Esophagus muscularis mucosa (tissue), 4 donors: ENCODE measurements around the gene MTCL1. TPM values are rescaled to one million over a fixed set of nuclear protein-coding genes. Genes with fewer than 3 reads are reported as not detected.

Experiments used
- DNase-seq: peaks from one replicate; pipeline ENCODE4 v3.0.0-alpha.2; 2017; ENCODE audit errors: extremely low spot score
- H3K27ac ChIP-seq, 4 donors: fragments of 200-600 bp; sonication (generic); replicated peaks in 1 of 4; 1 replicate in 3 of 4; 2 replicates in 1 of 4; pipeline ENCODE4 v1.5.1; 2016 to 2019; ENCODE audit warnings: mild to moderate bottlenecking in 1 of 4
- H3K27me3 ChIP-seq, 4 donors: fragments of 200-600 bp; sonication (generic); one replicate each; pipeline versions ENCODE4 v1.5.1 to v1.6.0; 2016 to 2019
- H3K36me3 ChIP-seq, 4 donors: fragments of 200-600 bp; sonication (generic); one replicate each; pipeline ENCODE4 v1.5.1; 2016 to 2019
- H3K4me1 ChIP-seq, 4 donors: fragments of 200-600 bp; sonication (generic); one replicate each; pipeline ENCODE4 v1.5.1; 2016 to 2019
- H3K4me3 ChIP-seq, 4 donors: fragments of 200-600 bp; sonication (generic); 1 replicate in 2 of 4; 2 replicates in 2 of 4; pipeline ENCODE4 v1.5.1; 2016 to 2019; ENCODE audit warnings: mild to moderate bottlenecking in 4 of 4, moderate library complexity in 1 of 4
- H3K9me3 ChIP-seq, 4 donors: fragments of 200-600 bp; sonication (generic); 1 replicate in 3 of 4; 2 replicates in 1 of 4; pipeline ENCODE4 v1.5.1; 2016 to 2019
- CTCF ChIP-seq, 3 experiments: fragments of 200-600 bp in 2 of 3; fragments of 450-650 bp in 1 of 3; sonication (generic) in 2 of 3; IDR thresholded peaks; one replicate each; pipeline ENCODE4 v1.5.1; 2017 to 2019; ENCODE audit warnings: antibody characterized with exemption in 3 of 3, mild to moderate bottlenecking in 2 of 3, moderate library complexity in 1 of 3
- EP300 ChIP-seq: sonication (generic); formaldehyde crosslinking; IDR thresholded peaks from one replicate; pipeline ENCODE4 v1.6.1; 2017; ENCODE audit warnings: antibody characterized with exemption
- POLR2A ChIP-seq: fragments of 450-650 bp; IDR thresholded peaks from one replicate; pipeline ENCODE4 v1.6.1; 2017; ENCODE audit warnings: antibody characterized with exemption, moderate library complexity, mild to moderate bottlenecking, low read depth
- POLR2AphosphoS5 ChIP-seq, 2 donors: sonication (generic); formaldehyde crosslinking; IDR thresholded peaks; one replicate each; pipeline ENCODE4 v1.6.1; 2017; ENCODE audit warnings: antibody characterized with exemption in 2 of 2
- WGBS: methylation state at CpG from one replicate; pipeline ENCODE4 v1.1.5; 2018; 5-methylcytosine and 5-hydroxymethylcytosine counted together
- intact Hi-C: fragments of 100-400 bp; cut with DNase I; formaldehyde crosslinking; loops from one replicate; pipeline ENCODE4 v1.15.1; 2023
- total RNA-seq, 4 donors: library from RNA; depleted of rRNA; stranded (reverse); fragments of >200 nt; gene quantifications; one replicate each; pipeline versions ENCODE4 v1.1.0 to v1.2.1, GENCODE V29; 2016

Gene MTCL1
- total RNA-seq, 4 donors from 2014 or later = 32.3 to 48.0 (median 38.6) TPM

- Histone ChIP-seq H3K27me3 (no peaks in the 10 kb centered on the region), H3K36me3 (peaks cover 0 to 15% (median 7%) of the 10 kb centered on the region in 4 donors), H3K4me1 (peaks cover 0 to 58% (median 47%) of the 10 kb centered on the region in 4 donors), H3K4me3 (no peak overlapping the region), H3K27ac (peak overlapping the region in 3 of 4 donors; percentile 8 to 21 (median 11)), H3K9me3 (no peaks in the 10 kb centered on the region)
- WGBS = 98% methylated on average over 15 of the region's 16 CpGs
- intact Hi-C loops = no loop called here
- DNase-seq = no peak
- TF ChIP-seq POLR2AphosphoS5 (IDR thresholded peaks at IDR 0.05) (no peak), EP300 (no peak), POLR2A (no peak), CTCF (IDR thresholded peaks at IDR 0.05) (no peak)
These were observed 73.5 kb downstream of the MTCL1 start for GRCh38 chr18:8778824-8779223.

- WGBS = 86% methylated on average over 14 of the region's 14 CpGs
- no peaks in the 10 kb centered on the region for H3K27me3 ChIP-seq
- H3K4me1 ChIP-seq = peaks cover 0 to 54% (median 43%) of the 10 kb centered on the region in 4 donors
- H3K4me3 ChIP-seq = no peak overlapping the region
- DNase-seq = no peak
- intact Hi-C loops = no loop called here
- no peak for TF ChIP-seq EP300
- no peak for TF ChIP-seq CTCF (IDR thresholded peaks at IDR 0.05)
- TF ChIP-seq POLR2AphosphoS5 (IDR thresholded peaks at IDR 0.05) = no peak
- TF ChIP-seq POLR2A = no peak
- H3K36me3 ChIP-seq = peaks cover 0 to 19% (median 11%) of the 10 kb centered on the region in 4 donors
- no peaks in the 10 kb centered on the region for H3K9me3 ChIP-seq
- peak overlapping the region in 2 of 4 donors; percentile 8 to 21 for H3K27ac ChIP-seq
These were observed 73.9 kb downstream of the MTCL1 start for GRCh38 chr18:8779251-8779650.

- no peaks in the 10 kb centered on the region for H3K27me3 ChIP-seq
- H3K27ac ChIP-seq = no peak overlapping the region
- DNase-seq = no peak
- no peak overlapping the region for H3K4me3 ChIP-seq
- H3K4me1 ChIP-seq = peaks cover 0 to 44% (median 34%) of the 10 kb centered on the region in 4 donors
- no peak for TF ChIP-seq POLR2AphosphoS5 (IDR thresholded peaks at IDR 0.05)
- no peak for TF ChIP-seq CTCF (IDR thresholded peaks at IDR 0.05)
- no peak for TF ChIP-seq POLR2A
- TF ChIP-seq EP300 = no peak
- intact Hi-C loops = no loop called here
- H3K36me3 ChIP-seq = peaks cover 0 to 29% (median 17%) of the 10 kb centered on the region in 4 donors
- no peaks in the 10 kb centered on the region for H3K9me3 ChIP-seq
- WGBS = 76% methylated on average over 6 of the region's 6 CpGs
These were observed 74.9 kb downstream of the MTCL1 start for GRCh38 chr18:8780227-8780626.

- Histone ChIP-seq H3K27ac (no peak overlapping the region), H3K9me3 (no peaks in the 10 kb centered on the region), H3K36me3 (peaks cover 5 to 43% (median 27%) of the 10 kb centered on the region in 4 donors), H3K4me3 (no peak overlapping the region), H3K27me3 (no peaks in the 10 kb centered on the region), H3K4me1 (peaks cover 0 to 34% (median 21%) of the 10 kb centered on the region in 4 donors)
- 82% methylated on average over 12 of the region's 12 CpGs for WGBS
- no peak for DNase-seq
- intact Hi-C loops = no loop called here
- TF ChIP-seq POLR2A = no peak
- no peak for TF ChIP-seq POLR2AphosphoS5 (IDR thresholded peaks at IDR 0.05)
- TF ChIP-seq CTCF (IDR thresholded peaks at IDR 0.05) = no peak
- no peak for TF ChIP-seq EP300
These were observed 76.3 kb downstream of the MTCL1 start for GRCh38 chr18:8781671-8782070.
